ENCODE results near the gene SLC25A6.
A peak's percentile ranks its signal among the peaks of the same experiment; 100 is the strongest.
"Not testable (repeated sequence)": the region's sequence is repeated elsewhere in the genome, so short reads cannot be mapped to it uniquely, and the experiment has no call there.

The SLC25A6 gene

DNA sequence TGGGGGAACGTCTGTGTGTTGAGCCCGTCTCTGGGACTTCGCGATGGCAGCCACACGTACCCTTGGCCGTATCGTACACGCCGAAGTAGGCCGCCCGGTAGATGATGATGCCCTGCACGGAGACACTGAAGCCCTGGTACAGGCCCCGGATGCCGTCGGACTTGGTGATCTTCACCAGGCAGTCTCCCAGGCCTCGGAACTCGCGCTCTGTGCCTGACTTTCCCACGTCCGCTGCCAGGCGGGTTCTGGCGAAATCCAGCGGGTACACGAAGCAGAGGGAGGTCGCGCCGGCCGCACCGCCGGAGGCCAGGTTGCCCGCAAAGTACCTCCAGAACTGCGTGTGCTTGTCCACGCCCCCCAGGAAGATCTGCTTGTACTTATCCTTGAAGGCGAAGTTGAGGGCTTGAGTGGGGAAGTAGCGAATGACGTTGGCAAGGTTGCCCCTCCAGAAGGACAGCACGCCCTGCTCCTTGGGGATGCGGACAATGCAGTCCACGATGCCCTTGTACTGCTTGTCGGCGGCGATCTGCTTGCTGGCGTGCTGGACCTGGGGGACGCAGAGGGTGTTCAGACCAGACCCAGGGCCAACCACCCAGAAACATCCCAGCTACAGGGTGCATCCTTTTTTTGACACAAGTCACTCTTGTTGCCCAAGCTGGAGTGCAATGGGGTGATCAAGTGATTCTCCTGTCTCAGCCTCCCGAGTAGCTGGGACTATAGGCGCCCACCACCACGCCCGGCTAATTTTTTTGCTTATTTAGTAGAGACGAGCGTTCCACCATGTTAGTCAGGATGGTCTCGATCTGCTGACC lies 2.5 kb downstream of the SLC25A6 start:
- Mint-ChIP-seq H3K36me3 (peaks cover 52% of the 10 kb centered on the region), H3K4me1 (peaks cover 49% of the 10 kb centered on the region), H3K4me3 (peak overlapping the region; percentile 21), H3K27me3 (no peaks in the 10 kb centered on the region), H3K27ac (no peak overlapping the region), H3K9me3 (no peaks in the 10 kb centered on the region)
- peak; percentile 19 for DNase-seq
- CTCF ChIA-PET = no interaction called here

DNA sequence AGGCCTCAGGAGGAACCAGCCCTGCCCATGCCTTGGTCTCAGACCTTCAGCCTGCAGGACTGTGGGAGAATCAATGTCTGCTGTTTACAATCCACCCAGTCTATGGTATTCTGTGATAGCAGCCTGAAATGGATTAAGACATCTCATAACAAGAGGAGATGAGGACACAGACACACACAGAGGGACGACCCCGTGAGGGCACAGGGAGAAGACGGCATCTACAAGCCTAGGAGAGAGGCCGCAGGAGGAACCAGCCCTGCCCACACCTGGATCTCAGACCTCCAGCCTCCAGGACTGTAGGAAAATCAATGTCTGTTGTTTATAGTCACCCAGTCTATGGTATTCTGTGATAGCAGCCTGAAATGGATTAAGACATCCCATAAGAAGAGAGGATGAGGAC lies 3.3 kb downstream of the SLC25A6 start:
- no peak overlapping the region for H3K27ac Mint-ChIP-seq
- H3K9me3 Mint-ChIP-seq = no peaks in the 10 kb centered on the region
- H3K4me3 Mint-ChIP-seq = peak overlapping the region; percentile 21
- CTCF ChIA-PET = no interaction called here
- peaks cover 43% of the 10 kb centered on the region for H3K4me1 Mint-ChIP-seq
- no peaks in the 10 kb centered on the region for H3K27me3 Mint-ChIP-seq
- H3K36me3 Mint-ChIP-seq = peaks cover 52% of the 10 kb centered on the region
- no peak for DNase-seq

DNA sequence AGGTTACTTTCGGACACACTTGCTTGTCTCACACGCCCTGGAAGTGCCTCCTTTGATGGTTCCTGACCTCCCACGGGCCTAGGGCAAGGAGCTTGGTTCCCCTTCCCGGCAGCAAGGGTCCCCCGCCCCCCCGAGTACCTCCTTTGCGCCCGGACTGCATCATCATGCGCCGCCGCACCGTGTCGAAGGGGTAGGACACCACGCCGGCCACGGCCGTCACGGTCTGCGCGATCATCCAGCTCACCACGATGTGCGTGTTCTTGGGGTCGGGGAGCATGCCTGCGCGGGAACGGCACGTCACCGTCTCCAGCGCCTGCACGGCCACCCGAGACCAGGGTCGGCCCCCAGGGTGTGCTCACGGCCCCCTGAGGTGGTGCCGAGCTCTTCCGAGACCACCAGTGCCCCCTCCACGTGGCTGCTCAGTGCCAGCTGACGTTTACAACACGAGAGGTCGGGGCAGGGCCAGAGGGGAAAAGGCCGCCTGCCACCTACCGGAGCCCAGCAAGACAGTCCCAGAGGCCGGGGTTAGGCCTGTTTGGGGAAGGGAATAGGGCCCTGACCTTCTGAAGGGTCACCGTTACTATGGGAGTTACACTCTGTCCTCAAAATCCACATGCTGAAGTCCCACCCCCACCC lies 4.7 kb downstream of the SLC25A6 start:
- H3K9me3 Mint-ChIP-seq = no peaks in the 10 kb centered on the region
- H3K4me1 Mint-ChIP-seq = peaks cover 35% of the 10 kb centered on the region
- CTCF ChIA-PET = no interaction called here
- H3K27me3 Mint-ChIP-seq = no peaks in the 10 kb centered on the region
- H3K27ac Mint-ChIP-seq = no peak overlapping the region
- no peak for DNase-seq
- no peak overlapping the region for H3K4me3 Mint-ChIP-seq
- peaks cover 53% of the 10 kb centered on the region for H3K36me3 Mint-ChIP-seq

DNA sequence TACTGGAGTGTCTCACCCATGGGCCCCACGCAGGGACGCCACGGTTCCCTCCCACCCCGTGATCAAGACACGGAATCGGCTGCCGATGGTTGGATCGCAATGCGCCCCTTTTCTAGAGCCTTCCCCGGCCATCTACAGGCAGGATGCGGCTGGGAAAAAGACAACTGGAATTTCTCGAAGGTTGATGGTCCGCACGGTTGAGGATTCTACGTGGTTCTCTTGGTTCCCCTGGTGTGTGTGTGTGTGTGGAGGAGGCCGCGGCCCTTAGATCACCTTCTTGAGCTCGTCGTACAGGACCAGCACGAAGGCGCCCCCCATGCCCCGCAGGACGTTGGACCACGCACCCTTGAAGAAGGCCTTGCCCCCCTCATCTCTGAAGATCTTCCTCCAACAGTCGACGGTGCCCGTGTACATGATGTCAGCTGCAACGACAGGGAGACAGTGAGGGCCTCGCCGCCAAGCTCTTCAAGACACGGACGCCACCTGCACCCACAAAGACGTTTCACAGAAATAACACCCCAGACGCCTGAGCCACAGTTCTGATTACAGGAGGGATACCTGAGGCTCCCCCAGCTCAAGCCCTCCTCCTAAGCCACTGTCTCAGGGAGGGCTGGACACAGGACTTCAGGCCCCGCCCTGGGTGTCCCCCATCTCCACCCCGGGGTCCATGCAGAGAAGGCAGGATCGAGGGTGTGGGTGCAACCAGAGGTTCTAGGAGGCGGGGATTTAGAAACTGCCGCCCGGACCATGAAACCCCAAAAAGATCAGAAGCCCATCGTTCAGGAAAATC lies 5.4 kb downstream of the SLC25A6 start:
- Mint-ChIP-seq H3K4me3 (no peak overlapping the region), H3K36me3 (peaks cover 56% of the 10 kb centered on the region), H3K4me1 (peaks cover 35% of the 10 kb centered on the region)

DNA sequence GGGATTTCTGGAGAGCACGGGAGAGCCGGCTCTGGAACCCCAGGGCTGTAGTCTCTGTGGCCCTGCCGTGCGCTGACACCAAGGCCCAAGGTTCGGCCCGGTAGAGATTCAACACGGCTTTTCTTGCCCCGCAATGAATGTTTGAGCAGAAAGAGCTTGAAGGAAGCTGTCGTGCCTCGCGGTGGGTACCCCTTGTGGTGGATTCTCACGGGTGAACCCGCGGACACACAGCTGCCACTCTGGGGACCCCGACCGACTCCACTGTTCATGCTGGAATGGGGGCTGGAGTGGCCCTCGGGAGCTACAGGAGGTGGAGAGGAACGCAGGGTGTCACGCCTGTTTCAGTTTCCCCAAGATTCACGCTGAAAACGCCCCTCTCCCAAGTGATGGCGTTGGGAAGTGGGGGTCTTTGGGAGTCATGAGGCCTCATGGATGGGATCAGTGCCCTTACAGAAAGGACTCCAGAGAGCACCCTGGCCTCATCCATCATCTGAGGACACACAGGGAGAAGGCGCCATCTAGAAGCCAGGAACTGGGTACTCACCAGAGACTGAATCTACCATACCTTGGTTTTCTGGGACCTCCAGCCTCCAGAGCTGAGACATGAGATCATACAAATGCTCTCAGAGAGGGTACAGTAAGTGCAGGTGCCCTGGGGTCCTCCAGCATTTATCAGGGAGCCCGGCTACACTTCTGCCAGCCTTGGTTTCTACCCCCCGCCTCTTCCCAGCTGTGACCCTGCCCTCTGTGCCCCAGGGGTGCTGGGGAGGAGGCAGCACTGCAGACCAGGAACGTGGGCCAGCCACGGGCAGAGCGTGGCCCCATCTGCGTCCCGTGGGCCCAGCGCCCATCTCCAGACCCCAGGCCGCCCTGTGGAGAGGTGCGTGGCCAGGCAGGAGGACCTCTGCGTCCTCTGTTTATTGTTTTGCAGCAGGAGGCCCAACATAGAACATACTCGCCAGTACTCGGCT lies 6.4 kb downstream of the SLC25A6 start:
- Mint-ChIP-seq H3K27ac (no peak overlapping the region), H3K27me3 (no peaks in the 10 kb centered on the region), H3K36me3 (peaks cover 50% of the 10 kb centered on the region), H3K9me3 (no peaks in the 10 kb centered on the region), H3K4me1 (peaks cover 28% of the 10 kb centered on the region), H3K4me3 (no peak overlapping the region)
- CTCF ChIA-PET = no interaction called here
- DNase-seq = no peak

More for the DNA sequence above, 5.4 kb downstream of the SLC25A6 start:
- Mint-ChIP-seq H3K27me3 (no peaks in the 10 kb centered on the region), H3K9me3 (no peaks in the 10 kb centered on the region), H3K27ac (no peak overlapping the region)
- peak; percentile 20 for DNase-seq
- CTCF ChIA-PET = no interaction called here

DNA sequence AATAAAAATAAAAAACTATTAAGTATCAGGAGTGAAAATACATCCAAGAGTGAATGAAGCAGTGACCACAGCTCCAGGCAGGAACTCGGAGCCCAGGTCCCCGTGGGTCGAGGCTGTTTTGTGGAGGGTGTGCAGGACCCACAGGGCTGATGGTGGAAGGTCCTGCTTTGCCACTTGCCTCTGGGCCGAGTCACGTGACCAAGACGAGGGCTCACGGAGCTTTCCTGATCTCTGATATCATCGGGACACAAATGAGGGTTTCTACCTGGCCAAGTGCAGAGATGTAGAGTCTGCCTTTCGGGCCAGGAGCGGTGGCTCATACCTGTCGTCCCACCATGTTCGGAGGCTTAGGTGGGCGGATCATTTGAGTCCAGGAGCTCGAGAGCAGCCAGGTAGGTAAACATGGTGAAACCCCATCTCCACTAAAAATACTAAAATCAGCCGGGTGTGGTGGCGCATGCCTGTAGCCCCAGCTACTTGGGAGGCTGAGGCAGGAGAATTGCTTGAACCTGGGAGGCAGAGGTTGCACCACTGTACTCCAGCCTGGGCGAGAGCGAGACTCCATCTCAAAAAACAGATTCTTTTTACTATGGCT lies 7.2 kb downstream of the SLC25A6 start:
- Mint-ChIP-seq H3K27me3 (no peaks in the 10 kb centered on the region), H3K36me3 (peaks cover 52% of the 10 kb centered on the region), H3K27ac (no peak overlapping the region), H3K9me3 (no peaks in the 10 kb centered on the region), H3K4me3 (no peak overlapping the region), H3K4me1 (peaks cover 28% of the 10 kb centered on the region)
- CTCF ChIA-PET = no interaction called here
- peak; percentile 20 for DNase-seq

DNA sequence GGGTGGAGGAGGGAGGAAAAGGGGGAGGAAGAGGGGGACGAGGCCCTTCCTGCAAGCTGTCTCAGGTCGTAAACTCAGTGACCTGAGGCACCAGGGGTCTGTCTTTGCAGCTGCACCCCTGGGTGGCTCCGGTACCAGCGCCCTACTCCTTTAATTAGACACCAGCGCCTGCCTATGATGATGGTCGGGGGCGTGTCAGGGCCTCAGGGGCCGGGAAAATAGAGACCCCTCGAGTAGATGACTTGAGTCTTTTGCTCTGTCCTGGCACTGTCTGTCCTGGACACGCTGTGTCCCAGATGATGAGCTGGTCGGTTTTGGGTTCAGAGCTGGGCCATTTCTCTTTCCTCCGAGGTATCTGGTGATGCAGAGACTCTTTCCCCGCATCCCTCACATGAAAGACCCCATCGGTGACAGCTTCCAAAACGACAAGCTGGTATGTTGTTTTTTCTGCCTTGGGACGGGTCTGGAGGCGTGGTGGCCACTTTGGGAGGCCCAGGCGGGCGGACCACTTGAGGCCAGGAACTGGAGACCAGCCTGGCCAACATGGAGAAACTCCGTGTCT lies 11.2 kb downstream of the SLC25A6 start:
- Mint-ChIP-seq H3K9me3 (no peaks in the 10 kb centered on the region), H3K27ac (no peak overlapping the region), H3K4me3 (no peak overlapping the region), H3K36me3 (peaks cover 18% of the 10 kb centered on the region), H3K4me1 (peaks cover 3% of the 10 kb centered on the region), H3K27me3 (no peaks in the 10 kb centered on the region)
- peak; percentile 20 for DNase-seq
- CTCF ChIA-PET = no interaction called here

DNA sequence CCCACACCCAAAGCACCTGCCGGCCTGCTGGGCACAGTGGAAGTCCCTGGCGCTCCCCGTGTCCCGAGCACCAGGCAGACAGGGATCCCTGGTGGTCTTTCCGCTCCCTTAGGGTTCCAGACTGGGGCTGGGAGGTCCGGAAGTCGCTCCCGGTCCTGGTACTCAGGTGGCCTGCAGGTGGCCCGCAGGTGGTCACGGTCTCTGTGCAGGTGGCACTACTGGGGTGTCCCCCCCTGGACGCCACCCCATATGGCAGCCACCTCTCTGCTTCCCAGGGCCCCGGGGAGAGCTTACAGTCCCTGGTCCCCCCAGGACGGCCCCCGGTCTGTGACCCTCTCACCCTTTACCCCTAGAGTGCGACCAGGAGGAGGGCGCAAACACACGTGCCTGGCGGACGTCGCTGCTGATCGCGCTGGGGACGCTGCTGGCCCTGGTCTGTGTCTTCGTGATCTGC lies 13.6 kb downstream of the SLC25A6 start:
- CTCF ChIA-PET = no interaction called here
- H3K27ac Mint-ChIP-seq = peak overlapping the region; percentile 14
- H3K4me3 Mint-ChIP-seq = no peak overlapping the region
- H3K36me3 Mint-ChIP-seq = peaks cover 8% of the 10 kb centered on the region
- H3K4me1 Mint-ChIP-seq = peaks cover 3% of the 10 kb centered on the region
- H3K9me3 Mint-ChIP-seq = no peaks in the 10 kb centered on the region
- no peaks in the 10 kb centered on the region for H3K27me3 Mint-ChIP-seq
- DNase-seq = no peak

DNA sequence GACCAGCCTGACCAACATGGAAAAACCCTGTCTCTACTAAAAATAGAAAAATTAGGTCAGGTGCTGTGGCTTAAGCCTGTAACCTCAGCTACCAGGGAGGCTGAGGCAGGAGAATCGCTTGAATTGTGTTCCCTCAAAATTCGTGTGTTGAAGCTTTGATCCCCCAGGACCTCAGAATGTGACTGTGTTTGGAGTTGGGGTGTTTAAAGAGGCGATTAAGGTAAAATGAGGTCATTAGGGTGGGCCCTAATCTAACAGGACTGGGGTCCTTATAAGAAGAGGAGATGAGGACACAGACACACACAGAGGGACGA lies 23.6 kb downstream of the SLC25A6 start:
- no peak for DNase-seq
- Mint-ChIP-seq H3K27me3 (no peaks in the 10 kb centered on the region), H3K36me3 (peaks cover 8% of the 10 kb centered on the region), H3K4me1 (no peaks in the 10 kb centered on the region), H3K9me3 (no peaks in the 10 kb centered on the region), H3K27ac (no peak overlapping the region), H3K4me3 (no peak overlapping the region)
- CTCF ChIA-PET = no interaction called here

DNA sequence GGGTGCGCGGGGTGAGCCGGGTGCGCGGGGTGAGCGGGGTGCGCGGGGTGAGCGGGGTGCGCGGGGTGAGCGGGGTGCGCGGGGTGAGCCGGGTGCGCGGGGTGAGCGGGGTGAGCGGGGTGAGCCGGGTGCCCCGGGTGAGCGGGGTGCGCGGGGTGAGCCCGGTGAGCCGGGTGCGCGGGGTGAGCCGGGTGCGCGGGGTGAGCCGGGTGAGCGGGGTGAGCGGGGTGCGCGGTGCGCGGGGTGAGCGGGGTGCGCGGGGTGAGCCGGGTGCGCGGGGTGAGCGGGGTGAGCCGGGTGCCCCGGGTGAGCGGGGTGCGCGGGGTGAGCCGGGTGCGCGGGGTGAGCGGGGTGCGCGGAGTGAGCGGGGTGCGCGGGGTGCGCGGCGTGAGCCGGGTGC lies 25.6 kb downstream of the SLC25A6 start:
- DNase-seq, CTCF ChIA-PET, H3K27me3 Mint-ChIP-seq, H3K27ac Mint-ChIP-seq, H3K9me3 Mint-ChIP-seq, H3K4me3 Mint-ChIP-seq, H3K4me1 Mint-ChIP-seq: not testable (repeated sequence)
- H3K36me3 Mint-ChIP-seq = peaks cover 14% of the 10 kb centered on the region

DNA sequence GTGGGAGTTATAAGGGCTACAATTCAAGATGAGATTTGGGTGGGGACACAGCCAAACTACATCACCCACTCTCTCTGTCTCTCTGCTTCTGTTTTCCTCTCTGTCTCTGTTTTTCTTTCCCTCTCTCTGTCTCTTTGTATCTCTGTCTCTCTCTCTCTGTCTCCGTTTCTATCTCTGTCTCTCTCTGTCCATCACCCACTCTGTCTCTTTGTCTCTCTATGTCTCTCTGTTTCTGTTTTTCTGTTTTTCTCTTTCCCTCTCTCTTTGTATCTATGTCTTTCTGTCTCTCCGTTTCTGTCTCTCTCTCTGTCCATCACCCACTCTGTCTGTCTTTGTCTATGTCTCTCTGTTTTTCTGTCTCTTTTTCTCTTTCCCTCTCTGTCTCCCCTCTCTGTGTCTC lies 30.0 kb downstream of the SLC25A6 start:
- H3K36me3 Mint-ChIP-seq = peaks cover 25% of the 10 kb centered on the region
- CTCF ChIA-PET = no interaction called here
- no peak overlapping the region for H3K27ac Mint-ChIP-seq
- peaks cover 9% of the 10 kb centered on the region for H3K9me3 Mint-ChIP-seq
- no peaks in the 10 kb centered on the region for H3K4me1 Mint-ChIP-seq
- H3K27me3 Mint-ChIP-seq = no peaks in the 10 kb centered on the region
- DNase-seq = no peak
- H3K4me3 Mint-ChIP-seq = no peak overlapping the region

DNA sequence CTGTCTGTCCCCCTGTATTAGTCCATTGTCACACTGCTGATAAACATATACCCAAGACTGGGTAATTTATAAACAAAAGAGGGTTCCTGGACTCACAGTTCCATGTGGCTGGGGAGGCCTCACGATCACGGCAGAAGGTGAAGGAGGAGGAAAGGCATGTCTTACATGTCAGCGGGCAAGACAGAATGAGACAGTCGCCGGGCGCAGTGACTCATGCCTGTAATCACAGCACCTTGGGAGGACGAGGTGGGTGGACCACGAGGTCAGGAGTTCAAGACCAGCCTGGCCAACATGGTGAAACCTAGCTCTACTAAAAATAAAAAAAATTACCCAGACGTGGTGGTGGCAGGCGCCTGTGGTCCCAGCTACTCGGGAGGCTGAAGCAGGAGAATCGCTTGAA lies 30.6 kb downstream of the SLC25A6 start:
- CTCF ChIA-PET = no interaction called here
- Mint-ChIP-seq H3K27me3 (no peaks in the 10 kb centered on the region), H3K27ac (no peak overlapping the region), H3K4me3 (no peak overlapping the region), H3K9me3 (peaks cover 9% of the 10 kb centered on the region), H3K36me3 (peaks cover 25% of the 10 kb centered on the region), H3K4me1 (no peaks in the 10 kb centered on the region)
- no peak for DNase-seq

DNA sequence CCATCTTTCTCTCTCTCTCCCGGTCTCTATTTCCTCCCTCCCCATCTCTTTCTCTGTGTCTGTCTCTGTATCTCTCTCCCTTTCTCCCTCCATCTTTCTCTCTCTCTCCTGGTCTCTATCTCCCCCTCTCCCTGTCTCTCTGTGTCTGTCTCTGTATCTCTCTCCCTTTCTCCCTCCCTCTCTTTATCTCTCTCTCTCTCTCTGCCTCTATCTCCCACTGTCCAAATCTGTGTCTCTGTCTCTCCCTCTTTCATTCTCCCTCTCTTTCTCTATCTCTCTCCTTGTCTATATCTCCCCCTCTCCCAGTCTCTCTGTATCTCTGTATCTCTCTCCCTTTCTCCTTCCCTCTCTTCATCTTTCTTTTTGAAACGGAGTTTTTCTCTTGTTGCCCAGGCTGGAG lies 31.7 kb downstream of the SLC25A6 start:
- Mint-ChIP-seq H3K9me3 (peaks cover 9% of the 10 kb centered on the region), H3K27me3 (no peaks in the 10 kb centered on the region), H3K36me3 (peaks cover 28% of the 10 kb centered on the region), H3K27ac (no peak overlapping the region), H3K4me3 (no peak overlapping the region), H3K4me1 (peaks cover 8% of the 10 kb centered on the region)
- DNase-seq = no peak
- CTCF ChIA-PET = no interaction called here
